HK-2 (cell line): ENCODE results near the gene DIP2C.
"Not testable (repeated sequence)": the region's sequence is repeated elsewhere in the genome, so short reads cannot be mapped to it uniquely, and the experiment has no call there.

Experiments used
- DNase-seq: peaks from one replicate; pipeline ENCODE4 v3.0.0-alpha.2; 2018; ENCODE audit not compliant: unreplicated experiment

Gene DIP2C

DNA sequence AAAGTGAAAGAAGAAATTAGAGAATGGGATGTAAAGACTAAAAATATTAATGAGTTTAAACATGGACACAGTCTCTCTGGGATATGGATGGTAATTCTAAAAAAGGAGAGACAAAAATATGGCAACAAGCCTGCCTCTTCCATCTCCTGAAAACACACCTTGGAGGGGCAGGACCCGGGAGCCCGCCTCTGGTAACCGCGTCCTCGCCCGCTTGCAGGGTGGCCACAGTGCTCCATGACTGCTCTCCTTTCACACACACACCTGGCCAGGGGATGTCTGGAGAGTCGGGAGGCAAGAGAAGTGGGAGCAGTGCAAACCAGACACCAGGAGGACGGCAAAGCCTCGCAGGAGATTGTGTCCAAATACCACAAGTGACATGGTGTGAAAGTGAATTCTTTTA lies 387.9 kb downstream of the DIP2C start:
- no peak for DNase-seq

DNA sequence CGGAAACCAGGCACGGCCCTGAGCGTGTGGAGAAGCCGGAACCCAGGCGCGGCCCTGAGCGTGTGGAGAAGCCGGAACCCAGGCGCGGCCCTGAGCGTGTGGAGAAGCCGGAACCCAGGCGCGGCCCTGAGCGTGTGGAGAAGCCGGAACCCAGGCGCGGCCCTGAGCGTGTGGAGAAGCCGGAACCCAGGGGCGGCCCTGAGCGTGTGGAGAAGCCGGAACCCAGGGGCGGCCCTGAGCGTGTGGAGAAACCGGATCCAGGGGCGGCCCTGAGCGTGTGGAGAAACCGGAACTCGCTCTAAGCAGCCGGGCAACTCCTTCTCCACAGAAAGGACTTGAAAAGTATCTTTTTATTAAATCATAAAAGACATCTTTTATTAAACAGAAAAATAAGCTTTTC lies 388.9 kb downstream of the DIP2C start:
- not testable (repeated sequence) for DNase-seq

DNA sequence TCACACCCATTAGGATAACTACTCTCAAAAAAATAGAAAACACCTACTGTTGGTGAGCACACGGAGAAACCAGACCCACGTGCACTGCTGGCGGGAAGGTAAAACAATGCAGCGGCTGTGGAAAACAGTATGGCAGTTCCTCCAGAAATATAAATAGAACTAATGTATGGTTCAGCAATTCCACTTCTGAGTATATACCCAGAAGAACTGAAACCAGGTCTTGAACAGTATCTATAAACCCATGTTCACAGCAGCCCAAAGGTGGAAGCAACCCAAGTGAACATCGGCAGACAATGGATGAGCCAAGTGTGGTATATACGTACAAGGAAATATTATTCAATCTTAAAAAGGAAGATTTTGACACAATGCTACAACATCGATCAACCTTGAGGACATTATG lies 389.5 kb downstream of the DIP2C start:
- DNase-seq, result no peak

DNA sequence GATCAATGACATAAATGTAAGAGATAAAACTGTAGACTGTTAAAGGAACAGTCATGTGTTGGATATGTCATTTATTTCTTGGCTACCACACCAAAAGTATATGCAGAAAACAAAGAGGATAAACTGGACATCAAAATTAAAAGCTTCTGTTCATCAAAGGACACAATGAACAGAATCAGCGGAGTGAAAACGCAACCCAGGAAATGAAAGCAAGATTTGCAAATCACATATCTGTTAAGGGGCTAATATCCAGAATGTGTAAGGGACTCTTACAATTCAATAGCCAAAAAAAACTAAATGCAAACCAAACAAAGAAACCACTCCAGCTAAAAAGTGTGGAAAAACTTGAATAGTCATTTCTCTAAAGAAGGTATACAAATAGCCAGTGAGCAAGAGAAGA lies 390.0 kb downstream of the DIP2C start:
- DNase-seq, result no peak

DNA sequence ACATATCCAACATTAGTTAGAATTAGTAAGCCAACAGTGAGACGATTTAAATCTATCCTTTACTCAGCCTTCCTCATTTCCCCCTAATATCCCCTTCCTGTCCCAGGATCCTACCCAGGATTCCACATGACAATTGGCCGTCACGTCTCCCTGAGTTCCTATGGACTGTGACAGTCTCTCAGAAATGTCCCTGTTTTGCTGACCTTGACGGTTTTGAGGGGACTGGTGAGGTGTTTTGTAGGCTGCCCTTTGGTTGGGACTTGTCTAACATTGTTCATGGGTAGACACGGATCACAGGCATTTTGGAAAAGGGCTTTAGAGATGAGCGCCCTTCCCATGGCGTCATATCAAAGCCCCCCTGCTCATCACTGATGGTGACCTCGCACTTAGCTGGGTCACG lies 391.4 kb downstream of the DIP2C start:
- DNase-seq, result no peak

DNA sequence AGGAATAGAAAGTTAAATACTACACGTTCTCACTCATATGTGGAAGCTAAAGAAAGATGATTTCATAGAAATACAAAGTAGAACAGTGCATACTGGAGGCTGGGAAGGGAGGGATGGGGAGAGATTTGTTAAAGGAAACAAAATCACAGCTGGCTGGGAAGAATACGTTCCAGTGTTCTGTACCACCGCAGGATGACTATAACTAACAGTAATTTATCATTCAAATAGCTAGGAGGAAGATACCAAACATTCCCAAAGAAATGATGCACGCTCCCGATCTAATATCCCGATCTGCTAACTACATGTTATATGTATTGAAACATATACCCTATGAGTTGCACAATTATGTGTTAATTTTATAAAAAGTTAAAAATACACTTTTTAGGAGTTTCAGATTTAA lies 391.9 kb downstream of the DIP2C start:
- no peak for DNase-seq

DNA sequence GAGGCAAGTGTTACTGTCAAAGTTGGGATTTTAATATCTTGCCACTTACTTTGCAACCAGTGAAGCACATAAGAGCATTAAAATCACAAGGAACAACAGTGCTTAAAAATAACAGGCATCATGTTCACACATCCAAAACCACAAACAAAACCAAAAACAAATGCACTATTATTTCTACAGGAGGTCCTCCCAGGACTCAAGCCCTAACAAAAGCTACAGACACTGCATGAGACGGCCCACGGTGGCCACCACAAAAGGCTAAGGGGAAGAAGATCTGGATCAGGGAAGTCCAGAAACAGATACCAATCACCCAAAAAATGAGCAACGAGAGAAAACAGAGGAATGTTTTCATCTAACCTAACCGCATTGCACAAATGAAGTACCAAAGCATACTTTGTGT lies 395.8 kb downstream of the DIP2C start:
- DNase-seq, result no peak

DNA sequence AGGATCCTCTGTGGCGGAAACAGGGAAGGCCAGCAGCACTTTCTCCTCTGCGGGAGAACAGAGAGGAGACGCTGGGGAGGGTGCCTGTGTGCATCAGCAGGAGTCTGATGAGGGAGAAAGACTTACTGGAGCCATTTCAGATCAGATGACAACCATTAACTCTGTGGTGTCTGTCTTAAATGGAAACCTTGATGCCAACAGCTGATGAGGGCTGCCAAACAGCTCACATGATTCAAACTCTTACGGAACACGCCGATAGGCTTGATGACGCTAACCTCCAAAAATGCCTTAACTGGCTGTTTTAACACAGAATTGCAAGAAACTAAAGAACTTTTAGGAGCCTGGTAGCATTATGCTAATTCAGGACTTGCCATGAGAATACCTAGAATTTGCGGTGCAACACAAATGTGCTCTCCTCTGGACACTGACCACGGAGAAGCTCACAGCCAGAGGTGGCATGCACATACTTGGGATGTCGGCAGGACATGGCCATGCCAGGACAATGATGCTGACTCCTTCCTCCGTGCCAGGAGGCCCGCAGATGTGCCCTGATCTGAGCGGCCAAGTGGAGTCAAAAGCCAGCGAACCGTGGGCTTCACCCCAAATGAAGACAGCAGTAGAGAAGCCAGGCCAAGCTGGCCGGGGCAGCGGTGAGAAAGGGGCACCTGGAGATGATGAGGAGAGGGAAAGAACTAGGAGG lies 399.3 kb downstream of the DIP2C start:
- DNase-seq, result no peak

DNA sequence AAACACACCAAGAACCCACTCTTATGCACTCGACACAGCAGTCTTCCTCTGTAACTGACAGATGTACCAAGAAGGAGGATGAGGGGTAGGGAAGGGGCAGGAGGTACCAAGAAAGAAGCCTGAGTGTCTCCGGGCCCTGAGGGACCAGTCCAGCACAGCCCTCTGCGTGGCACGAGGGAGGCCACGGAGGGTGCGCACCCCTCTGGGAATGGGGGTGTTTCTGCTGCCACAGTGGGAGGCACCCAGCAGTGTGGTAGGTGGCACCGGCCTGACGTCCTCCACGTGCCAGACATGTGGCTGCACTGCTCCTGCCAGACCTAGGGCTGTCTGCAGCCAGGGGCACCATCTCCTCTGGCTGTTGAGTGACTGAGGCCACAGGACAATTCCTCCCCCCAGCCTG lies 399.9 kb downstream of the DIP2C start:
- no peak for DNase-seq

DNA sequence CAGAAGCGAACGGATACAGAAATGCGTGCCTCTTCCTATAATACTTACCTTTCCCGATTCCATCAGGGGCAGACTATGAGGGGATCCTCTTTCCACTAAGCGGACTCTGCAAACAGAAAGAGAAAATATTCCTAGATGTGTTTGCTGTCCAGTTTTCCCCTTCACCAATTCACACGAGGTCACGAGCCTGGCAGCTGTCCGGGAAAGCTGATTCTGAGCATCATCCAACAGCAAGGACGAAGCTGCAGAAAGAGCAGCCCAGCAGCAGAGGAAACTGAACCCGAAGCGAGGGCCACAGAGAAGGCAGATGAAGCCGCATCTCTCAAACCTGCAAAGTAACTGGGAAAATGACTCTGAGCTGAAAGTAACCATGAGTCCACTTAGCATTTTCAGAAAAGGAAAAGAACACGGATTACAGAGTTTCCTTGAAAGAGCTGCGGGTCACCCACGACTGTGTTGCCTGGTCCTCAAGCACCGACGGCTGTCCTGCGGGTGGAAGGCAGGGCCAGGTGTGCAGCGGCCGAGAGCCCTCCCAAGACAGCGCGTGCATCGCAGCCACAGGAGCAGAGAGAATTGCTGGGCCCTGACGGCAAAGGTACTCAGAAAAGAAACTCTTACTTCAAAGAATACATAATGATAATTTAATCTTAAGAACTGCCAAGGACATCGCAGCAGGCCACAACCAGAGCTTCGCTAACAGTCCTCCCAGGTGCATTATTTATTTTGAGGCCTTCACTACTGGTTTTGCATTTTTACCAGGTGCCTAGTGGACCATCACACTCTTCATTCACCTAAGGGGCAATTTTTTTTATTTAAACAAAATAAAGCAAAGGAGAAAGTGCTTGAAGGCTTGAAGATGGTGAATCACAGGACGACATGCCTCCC lies 400.9 kb downstream of the DIP2C start:
- no peak for DNase-seq

DNA sequence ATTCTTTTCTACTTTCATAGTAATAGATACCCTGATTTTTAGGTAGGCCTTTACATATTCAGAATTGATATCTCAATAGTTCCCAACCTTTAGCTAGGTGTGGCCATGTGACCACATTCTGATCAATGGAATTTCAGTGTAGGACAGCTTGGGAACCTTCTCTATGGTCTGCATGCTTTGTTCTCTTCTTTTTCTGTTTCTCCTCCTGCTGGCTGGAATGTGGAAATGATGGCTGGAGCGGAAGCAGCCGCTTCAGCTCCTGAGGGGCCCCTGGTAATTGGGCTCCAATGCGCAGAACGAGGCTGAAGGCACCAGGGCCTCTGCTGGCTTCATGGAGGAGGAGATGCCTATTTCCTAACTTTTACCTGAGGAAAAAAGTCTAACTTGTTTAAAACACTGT lies 401.7 kb downstream of the DIP2C start:
- no peak for DNase-seq

DNA sequence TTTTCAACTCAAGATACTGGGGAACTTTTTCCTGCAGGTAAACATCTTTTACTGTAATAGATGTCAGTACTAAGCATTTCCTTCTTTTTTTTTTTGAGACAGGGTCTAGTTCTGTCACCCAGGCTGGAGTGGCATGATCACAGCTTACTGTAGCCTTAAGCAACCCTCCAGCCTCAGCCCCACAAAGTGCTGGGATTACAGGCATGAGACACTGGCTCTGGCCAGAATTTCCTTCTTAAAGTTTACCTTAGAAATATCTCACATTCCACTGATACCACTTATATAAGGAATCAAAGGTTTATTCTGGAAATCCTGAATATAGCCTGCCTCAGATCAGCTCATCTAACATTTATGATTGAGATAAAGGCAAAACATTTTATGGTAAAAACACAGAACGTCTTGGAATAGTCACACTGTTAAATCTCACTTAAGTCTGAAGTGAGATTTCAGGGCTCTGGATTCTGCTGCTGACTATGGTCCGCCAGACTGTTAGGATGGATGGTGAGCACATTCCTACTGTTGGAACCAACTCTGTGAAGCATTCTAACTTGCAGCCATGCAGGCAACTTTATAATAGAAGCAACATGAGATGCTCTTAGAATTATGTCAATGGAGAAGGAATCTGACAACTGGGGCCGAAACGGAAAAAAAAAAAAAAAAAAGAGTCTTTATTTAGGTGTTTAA lies 402.3 kb downstream of the DIP2C start:
- no peak for DNase-seq

DNA sequence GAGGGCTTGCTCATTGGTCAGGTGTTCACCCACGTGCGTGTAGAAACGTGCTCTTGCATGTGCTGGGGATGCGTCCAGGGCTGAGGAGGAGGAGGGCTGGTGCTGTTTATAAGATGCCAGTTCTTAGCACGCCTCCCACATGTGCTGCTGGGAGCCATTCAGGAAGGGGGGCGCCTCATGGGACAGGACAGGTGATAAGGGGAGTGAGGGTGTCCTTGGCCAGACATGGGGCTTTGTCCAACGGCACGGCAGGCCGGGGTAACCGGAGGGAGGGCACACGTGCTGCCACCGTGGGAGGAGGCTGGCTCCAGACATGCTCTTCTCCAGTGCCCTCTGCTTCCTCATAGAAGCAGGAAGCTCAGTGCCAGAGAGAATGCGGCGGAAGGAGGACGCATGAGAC lies 404.3 kb downstream of the DIP2C start:
- DNase-seq, result no peak

DNA sequence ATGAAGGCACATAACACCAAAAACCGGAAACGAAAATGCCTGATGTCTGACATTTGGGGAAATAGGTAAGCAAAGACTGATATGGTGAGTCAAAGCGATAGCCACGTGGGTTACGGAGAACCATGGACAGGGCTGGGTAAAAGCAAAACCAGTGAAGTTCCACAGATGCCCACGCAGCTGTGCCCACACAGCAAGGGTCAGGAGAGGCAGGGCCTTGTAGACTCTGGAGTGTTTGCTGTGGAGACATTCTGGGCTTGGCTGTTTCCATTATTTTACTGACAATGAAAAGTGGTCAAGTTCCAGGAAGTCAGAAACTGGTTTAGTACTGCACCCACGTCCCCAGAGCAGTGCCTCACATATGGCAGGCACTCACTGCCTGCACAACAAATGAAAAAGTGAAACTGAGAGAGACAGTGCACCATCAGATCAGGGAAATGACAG lies 405.5 kb downstream of the DIP2C start:
- no peak for DNase-seq

DNA sequence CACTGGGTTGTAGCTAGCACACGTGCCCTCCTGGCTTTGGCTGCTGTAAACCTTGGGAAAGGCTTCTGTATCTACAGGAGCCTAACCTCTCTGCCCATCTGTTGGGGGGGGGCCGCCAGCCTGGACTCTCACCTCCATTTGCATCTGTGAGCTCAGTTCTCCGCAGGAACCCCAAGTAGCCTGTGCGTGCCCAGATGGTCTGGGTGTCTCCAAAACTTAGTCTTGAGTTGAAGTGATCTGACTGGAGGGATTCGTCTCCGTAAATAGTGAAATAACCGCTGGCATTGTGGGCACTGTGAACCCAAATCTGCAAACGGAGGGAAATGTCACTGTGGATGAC lies 406.4 kb downstream of the DIP2C start:
- no peak for DNase-seq

DNA sequence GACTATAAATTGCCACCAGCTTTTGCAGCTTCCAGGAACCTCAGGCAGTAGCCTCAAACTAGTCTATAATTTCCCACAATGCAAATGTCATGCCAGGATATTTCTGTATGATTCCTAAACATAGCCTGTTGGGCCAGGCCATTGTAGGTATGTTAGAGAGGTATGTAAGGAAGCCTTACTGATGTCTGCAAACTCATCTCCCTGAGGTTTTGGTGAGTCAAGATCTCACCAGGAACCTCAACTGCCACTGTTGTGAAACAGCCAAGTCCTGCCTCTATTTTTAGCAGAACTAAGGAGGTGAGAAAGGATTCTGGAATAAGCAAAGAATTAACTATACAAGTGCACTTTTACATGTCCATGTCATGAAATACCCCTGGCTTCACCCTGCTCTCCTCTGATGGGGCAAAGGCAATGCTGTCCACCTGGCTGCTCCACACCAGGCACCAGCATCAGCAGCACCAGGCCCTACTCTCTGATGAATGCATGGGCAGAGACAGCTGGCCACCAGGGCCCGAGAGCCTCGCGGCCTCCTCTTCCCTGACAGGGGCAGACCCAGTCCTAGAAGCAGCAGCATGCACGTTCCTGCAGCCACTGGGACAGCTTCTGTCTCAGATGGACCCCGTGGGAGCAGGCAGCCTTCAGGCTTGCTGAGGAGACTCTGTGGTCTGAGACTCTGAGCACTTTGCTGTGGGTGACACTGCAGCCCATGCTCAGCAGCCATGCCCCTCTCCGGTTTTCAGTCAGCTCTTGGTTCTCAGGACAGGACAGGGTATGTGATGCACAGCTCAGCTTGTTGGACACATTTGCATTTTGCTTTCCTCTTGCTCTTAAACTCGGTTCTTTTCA lies 407.0 kb downstream of the DIP2C start:
- DNase-seq, result no peak

DNA sequence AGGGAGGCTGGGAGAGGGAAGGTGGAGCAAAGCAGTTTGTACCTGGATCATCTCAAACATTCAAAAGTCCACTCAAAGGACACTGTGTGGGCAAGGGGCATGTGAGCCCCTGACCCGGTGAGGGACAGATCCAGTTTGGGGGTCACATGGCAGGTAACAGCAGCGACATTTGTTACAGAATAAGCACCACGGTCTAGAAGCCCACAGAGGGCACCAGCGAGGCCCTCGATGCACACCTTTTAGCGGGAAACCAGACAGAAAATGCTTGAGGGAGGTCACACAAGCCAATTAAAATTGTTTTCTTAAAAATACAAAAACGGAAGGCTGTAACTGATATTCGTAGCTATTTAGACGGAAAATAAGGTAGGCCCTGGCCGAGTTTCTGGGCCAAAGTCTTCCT lies 409.8 kb downstream of the DIP2C start:
- DNase-seq, result no peak

DNA sequence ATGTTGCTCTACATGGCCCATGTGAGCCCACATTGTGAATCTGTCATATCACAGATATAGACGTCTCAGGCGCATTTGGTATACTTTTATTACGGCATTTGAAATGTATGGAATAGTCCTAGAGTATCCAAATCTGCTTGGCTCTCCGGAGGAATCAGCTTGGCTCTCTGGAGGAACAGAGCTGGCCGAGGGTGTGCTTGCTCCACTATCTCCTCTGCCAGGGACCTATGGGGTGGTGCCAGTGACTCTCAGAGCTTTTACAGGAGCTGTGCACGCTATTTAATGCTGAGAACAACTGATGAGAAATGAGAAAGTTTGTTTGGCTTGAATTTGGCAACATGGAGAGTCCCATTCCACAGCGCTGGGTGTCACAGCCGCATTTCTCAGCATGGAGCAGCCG lies 410.2 kb downstream of the DIP2C start:
- DNase-seq, result no peak

DNA sequence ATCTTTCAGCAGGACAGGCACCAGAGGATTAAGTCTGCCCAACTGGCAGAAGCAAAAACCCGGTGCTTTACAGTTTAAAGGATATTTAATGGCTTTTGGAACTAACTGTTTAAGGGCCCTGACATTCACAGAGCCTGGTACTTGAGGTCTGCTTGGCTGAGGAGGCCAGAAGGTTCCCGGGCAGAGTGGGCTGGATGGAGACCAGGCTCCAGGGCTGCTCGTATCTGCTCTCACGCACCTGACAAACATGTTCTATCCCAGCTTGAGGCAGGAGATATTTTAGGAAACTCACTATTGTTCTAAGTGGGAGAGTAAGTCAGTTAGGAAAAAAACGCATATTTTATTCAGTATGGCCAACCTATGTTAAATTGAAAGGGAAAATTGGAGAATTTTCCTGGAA lies 410.8 kb downstream of the DIP2C start:
- DNase-seq, result no peak

DNA sequence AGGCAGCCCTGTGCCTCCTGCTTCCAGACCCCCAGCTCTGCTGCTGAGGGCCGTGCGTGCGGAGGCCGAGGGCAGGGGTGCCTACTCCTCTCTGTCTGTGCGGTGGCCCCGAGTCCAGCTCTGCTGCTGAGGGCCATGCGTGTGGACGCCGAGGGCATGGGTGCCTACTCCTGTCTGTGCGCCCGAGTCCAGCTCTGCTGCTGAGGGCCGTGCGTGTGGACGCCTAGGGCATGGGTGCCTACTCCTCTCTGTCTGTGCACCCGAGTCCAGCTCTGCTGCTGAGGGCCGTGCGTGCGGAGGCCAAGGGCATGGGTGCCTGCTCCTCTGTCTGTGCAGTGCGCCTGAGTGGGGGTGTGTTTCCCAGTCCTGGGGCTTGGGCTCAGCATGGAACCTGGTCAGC lies 411.5 kb downstream of the DIP2C start:
- DNase-seq, result no peak

DNA sequence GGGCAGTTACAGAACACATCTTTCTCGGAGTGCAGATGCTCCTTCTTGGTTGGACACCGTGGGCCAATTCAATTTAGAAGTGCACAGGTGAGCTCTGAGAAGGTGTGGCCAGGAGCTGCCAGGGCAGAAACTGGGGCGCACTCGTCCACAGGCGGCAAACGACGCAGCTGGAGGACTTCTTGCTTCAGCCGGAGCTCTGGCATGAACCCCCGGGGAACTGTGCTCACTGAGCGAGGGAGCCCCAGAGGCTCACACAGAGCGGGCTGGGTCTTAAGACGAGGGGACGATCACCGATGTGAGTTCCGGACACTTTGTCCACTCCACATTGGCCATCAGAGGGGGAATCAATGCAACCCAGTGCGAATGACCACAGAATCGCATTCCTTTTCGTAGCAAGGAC lies 413.8 kb downstream of the DIP2C start:
- no peak for DNase-seq

DNA sequence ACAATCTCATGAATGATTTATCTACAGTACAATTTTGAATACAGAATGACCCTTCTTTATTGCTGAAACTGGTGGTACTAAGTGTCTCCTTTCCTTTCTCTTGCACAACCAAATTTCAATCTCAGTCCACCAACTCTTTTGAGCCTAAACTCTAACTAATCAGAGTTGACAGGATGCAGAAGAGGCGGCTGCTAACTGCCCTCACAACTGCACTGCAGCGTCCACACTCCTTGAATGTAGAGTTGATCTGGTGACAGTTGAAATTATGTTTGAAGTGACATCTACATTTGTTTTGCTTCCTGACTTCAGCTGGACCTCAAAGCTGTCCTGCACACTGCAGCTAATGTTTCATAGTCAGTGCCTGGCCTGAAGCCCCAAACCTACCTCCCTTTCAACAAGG lies 414.6 kb downstream of the DIP2C start:
- DNase-seq, result no peak
